Adipose tissue (tissue), 3 donors: ENCODE measurements around the gene EXT2. TPM values are rescaled to one million over a fixed set of nuclear protein-coding genes. Genes with fewer than 3 reads are reported as not detected.
A peak's percentile ranks its signal among the peaks of the same experiment; 100 is the strongest.

ENCODE experiments used
- H3K27ac ChIP-seq: one replicate; pipeline ENCODE4 v1.5.1; 2013; ENCODE audit warnings: low read depth, low read length
- WGBS, 3 donors: extraction: QIAGEN DNeasy Blood & Tissue Kit; methylation state at CpG; one replicate each; pipeline ENCODE4 v1.1.7; 2013; 5-methylcytosine and 5-hydroxymethylcytosine counted together
- polyA plus RNA-seq, 3 donors: library from polyadenylated mRNA; stranded (reverse); fragments of 200-250 nt; gene quantifications; one replicate each; pipeline ENCODE4 v1.2.3, GENCODE V29; 2013
- donor health status: healthy with polysubstance abuse.
- donor health status: Bipolar disorder and iron deficiency.
- donor health status: healthy.

The EXT2 gene
- 10 to 100 TPM; 18.6 to 33.6 (median 20.7) TPM for polyA plus RNA-seq

DNA sequence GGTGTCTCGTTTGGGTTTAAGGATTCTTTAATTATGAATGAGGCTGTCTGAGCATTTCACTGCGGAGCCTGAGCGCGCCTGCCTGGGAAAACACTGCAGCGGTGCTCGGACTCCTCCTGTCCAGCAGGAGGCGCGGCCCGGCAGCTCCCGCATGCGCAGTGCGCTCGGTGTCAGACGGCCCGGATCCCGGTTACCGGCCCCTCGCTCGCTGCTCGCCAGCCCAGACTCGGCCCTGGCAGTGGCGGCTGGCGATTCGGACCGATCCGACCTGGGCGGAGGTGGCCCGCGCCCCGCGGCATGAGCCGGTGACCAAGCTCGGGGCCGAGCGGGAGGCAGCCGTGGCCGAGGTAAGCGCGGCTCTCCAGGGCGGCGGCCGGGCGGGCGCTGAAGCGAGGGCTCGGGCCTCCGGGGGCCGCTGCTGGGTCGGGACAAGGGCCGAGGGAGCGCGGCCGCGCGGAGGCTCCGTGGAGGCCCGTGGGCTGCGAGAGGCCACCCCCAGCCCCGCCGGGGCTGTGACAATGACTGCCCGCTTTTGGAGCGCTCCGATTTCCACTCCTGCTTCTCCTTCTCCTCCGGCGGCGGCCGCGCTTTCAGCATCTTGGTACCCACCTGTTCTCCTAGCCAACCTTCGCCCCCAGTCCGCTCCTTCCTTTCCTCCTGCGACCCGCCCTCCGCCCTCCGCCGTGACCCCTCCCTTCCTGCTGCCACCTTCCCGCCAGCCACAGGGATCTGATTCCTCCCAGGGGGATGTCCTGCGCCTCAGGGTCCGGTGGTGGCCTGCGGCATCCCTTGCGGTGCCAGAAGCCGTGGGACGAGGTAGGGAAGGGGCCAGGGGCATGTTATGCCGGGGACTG lies at the start of gene EXT2:
EXT2 (plus strand) TSS at position 173 of the 854 bp plus-strand sequence. CDS start 12,035 bp downstream, outside the sequence.
- 0% methylated on average over 63 to 83 of the region's 83 CpGs for WGBS, 3 donors
- H3K27ac ChIP-seq: no peak within 1 kb of the TSS

- H3K27ac ChIP-seq: no peak overlapping the region
- 75 to 85% (median 80%) methylated on average over 2 of the region's 2 CpGs for WGBS, 3 donors
Measured at GRCh38 chr11:44046182-44046581, 49.3 kb upstream of the EXT2 start.

DNA sequence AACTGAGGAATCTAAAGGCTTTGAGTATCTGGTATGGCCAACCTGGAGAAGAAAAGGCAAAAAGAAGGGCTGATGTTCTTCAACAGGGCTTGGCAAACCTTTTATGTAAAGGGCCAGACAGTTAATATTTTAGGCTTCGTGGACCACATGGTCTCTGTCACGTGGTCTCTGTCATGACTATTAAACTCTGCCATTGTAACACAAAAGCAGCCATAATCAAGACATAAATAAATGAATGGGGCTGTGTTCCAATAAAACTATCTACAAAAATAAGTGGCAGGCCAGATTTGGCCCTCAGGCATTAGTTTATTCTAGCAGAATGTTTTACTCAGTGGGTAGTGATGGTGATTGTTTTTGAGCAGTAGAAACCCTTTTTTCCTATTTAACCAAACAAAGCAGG lies 48.2 kb upstream of the EXT2 start:
- H3K27ac ChIP-seq: no peak overlapping the region
- 70 to 89% (median 79%) methylated on average over 2 of the region's 2 CpGs for WGBS, 3 donors

GRCh38 chr11:44047931-44048431 lies 47.5 kb upstream of the EXT2 start, which contains the start of gene ACCSL:
Gene ACCSL (plus strand): TSS chr11:44047981. CDS start chr11:44048037, 56 bp downstream.
- H3K27ac ChIP-seq: no peak within 1 kb of the TSS
- WGBS, 3 donors: 80 to 86% (median 83%) methylated on average over 12 of the region's 12 CpGs

- no peak overlapping the region for H3K27ac ChIP-seq
- WGBS, 3 donors: 74 to 87% (median 83%) methylated on average over 3 of the region's 3 CpGs
Measured at GRCh38 chr11:44049832-44050231, 45.6 kb upstream of the EXT2 start.

- 90 to 92% (median 90%) methylated on average over 4 of the region's 4 CpGs for whole genome bisulfite sequencing, 3 donors
Measured at GRCh38 chr11:44051171-44051570, 44.3 kb upstream of the EXT2 start.

GRCh38 chr11:44057340-44057739 lies 38.1 kb upstream of the EXT2 start:
- 71 to 75% (median 75%) methylated on average over 6 of the region's 6 CpGs for WGBS, 3 donors
- H3K27ac ChIP-seq: no peak overlapping the region

More at GRCh38 chr11:44051171-44051570, 44.3 kb upstream of the EXT2 start:
- H3K27ac ChIP-seq: no peak overlapping the region

- 55 to 91% (median 90%) methylated on average over 6 of the region's 6 CpGs for WGBS, 3 donors
- no peak overlapping the region for H3K27ac ChIP-seq
Measured at GRCh38 chr11:44058275-44058674, 37.2 kb upstream of the EXT2 start.

DNA sequence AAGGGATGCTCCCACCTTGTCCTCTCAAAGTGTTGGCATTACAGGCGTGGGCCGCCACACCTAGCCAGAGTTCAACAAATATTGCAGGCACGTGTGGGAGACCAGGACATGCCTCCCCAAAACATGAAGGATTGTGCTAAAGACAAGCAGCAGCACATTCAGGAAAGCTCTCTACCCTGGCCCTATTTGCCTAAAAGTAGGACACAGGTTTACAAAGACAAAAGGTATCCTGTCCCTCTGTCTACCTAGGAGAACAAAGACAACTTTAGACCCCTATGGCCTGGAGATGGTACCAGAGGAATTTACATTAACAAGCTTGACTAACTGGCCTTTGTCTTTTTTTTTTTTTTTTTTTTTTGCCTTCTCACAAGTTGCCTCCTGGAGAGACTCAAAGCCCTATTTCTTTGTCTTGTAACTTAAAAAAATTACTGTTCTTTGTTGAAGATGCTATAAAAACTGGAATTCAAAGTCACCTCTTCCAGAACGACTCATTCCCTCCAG lies 30.3 kb upstream of the EXT2 start:
- 62 to 75% (median 71%) methylated on average over 4 of the region's 4 CpGs for WGBS, 3 donors
- H3K27ac ChIP-seq: no peak overlapping the region

DNA sequence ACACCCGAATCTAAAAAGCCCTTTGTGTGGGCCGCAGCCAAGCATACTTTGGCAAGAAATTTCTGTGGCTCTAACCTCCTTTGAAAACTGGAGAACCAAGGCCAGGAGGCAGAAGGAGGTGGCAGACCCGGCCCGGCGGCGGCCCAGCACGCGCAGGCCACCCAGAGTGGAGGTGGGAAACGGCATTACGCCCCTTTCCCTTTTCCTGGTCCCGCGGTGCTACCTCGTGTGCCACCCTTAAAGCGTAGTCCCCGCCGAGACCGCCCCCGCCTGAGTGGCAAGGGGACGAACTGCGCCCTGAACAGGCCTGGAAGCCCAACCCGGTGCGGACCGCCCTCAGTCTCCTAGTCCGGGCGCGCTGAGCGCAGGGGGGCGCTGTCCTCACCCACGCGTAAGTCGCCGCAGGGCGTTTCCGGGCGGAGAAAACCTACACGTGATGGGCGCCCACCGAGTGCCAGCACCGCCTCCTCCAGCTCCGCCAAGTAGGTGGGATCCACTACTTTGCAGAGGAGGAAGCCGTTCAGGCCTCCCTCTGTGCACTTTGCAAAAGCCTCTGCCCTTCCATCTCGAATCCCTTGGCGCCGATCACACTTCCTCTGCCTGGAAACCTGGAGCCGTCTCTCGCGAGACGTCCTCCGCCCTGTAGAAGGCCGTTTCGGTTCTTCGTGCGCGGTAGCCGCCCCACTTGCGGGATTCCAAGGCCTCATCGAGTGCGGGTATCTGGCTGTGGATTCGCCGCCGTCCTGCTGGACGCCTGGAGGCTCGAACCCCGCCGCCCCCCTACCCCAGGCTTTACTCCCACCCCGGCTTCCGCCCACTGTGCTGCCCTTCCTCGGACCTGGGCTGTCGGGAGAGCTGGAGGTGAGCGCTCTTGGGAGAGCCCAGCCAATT lies 29.4 kb upstream of the EXT2 start, which contains the start of gene ACCS:
ACCS (plus strand) TSS at position 430 of the 891 bp plus-strand sequence. CDS start 1,358 bp downstream, outside the sequence.
- H3K27ac ChIP-seq: peak within 1 kb of the TSS; percentile 91
- 1% methylated on average over 54 to 70 of the region's 70 CpGs for WGBS, 3 donors

DNA sequence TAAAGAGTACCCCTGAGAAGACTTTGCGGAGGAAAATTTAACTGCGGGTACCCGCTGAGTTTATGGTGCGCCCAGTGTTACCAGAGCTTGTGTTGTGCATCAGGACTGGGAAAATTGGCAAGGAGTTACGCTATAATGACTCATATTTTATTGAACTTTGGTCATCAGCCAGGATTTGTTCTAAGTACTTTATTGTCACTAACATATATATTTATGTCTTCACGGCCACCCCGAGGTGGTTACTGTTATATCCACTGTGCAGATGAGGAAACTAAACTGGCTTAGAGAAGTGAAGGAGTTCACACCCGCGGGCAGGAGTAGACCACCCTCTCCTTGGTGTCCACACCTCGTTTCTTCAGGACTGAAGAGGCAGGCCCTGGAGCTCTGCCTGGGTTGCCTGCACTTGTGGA lies 28.7 kb upstream of the EXT2 start:
- 10 to 26% (median 23%) methylated on average over 10 of the region's 10 CpGs for WGBS, 3 donors

GRCh38 chr11:44067266-44067665 lies 28.2 kb upstream of the EXT2 start:
- no peak overlapping the region for H3K27ac ChIP-seq
- 34 to 74% (median 52%) methylated on average over 5 of the region's 5 CpGs for WGBS, 3 donors

More for the DNA sequence above, 28.7 kb upstream of the EXT2 start:
- peak overlapping the region; percentile 15 for H3K27ac ChIP-seq

DNA sequence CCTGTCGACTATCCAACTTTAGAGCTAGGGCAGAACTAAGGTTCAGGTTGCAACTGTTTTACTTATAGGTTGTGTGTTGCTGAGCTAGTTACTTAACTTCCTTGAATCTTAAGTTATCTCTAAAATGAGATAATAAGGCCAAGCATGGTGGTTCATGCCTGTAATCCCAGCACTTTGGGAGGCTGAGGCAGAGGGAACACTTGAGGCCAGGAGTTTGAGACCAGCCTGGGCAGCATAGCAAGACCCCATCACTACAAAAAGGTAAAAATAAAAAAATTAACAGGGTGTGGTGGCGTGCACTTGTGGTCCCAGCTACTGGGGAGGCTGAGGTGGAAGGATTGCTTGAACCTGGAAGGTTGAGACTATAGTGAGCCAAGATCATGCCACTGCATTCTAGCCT lies 27.3 kb upstream of the EXT2 start:
- 92 to 98% (median 96%) methylated on average over 2 of the region's 2 CpGs for WGBS, 3 donors
- H3K27ac ChIP-seq: no peak overlapping the region

DNA sequence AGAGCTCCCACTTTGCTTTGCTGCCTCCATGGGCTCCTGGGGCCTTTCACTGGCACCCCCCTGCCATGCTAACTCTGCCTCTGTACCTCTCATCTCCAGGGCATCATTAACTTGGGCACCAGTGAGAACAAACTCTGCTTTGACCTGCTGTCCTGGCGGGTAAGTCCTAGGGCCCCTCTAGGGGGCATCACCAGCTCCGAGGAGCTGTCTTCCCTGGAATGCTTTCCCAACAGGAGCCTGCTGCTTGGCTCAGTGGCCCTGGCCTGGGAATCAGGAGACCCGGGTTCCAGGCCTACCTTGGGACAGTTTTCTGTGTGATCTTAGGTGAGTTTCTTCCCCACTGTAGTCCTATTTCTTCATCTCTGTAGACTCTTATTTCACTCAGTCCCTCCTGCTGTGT lies 24.3 kb upstream of the EXT2 start:
- WGBS, 3 donors: 80 to 94% (median 81%) methylated on average over 3 of the region's 3 CpGs
- H3K27ac ChIP-seq: no peak overlapping the region

DNA sequence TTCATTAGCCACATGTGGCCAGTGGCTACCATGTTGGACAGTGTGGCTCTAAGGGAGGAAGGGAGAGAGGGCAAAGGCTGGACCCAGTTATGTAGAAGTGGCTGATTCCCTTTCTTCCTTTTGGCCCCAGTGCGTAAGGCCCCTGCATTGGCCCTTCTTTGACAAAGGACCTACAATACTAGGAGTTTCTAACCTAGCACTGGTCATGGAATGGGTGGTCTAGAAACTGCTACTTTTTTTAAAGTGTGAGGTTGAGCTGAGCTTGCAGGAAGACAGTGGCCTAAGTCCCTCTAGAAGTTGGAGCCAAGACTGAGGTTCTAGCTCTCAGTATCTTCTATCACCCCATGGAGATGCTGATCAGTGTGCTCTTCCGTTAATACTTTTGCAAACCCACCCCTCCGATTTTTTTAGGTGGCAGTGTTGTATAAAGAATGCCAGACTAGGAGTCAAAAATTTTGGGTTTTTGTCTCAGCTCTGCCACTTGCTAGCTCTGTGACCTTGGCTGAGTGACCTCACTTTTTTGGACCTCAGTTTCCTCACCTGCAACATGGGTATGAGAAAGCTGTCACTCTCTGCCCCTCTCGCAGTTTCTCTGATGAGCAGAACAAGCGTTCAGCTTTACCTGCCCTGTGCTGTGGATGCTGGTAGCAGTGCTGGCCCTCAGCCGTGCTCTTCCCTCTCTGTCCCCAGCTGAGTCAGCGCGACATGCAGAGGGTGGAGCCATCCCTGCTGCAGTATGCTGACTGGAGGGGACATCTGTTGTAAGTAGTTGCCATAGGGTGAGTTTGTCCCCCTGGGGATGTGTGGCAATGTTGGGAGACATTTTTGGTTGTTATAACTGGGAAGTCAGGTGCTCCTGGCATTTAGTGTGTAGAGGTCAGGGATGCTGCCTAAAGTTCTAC lies 22.5 kb upstream of the EXT2 start:
- no peak overlapping the region for H3K27ac ChIP-seq
- 90 to 95% (median 93%) methylated on average over 8 of the region's 8 CpGs for WGBS, 3 donors

DNA sequence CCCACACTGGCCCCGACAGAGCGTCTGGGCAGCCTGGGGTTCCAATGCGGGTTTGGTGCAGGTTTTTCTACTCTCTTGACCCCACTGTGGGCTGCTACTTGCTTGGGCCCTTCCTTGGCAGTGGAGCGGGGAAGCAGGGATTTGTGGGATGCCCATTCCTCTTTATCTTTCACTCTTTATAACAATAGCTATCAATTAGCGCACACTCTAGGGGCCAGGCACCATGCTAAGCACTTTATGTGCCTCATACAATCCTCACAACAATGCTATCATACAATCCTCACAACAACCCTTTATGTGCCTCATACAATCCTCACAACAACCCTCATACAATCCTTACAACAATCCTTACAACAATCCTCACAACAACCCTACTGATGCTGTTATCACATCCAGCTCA lies 16.7 kb upstream of the EXT2 start:
- H3K27ac ChIP-seq: no peak overlapping the region
- WGBS, 3 donors: 89 to 96% (median 95%) methylated on average over 5 of the region's 5 CpGs

DNA sequence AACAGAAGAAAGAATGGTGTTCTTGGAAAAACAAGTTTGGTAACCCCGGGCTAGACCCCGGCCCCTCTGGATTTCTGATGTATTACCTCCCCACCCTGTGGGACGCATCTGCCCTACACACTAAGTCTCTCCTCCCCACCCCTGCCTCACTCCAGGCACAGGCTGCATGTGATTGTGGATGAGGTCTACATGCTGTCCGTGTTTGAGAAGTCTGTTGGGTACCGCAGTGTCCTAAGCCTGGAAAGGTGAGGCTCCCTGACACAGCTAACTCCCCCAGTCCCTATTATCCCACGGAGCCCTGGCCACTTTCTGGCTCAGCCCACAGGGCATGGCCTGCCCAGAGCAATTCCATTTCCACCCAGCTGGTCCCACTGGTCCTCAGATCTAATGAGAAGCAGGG lies 16.1 kb upstream of the EXT2 start:
- 85 to 94% (median 92%) methylated on average over 6 of the region's 6 CpGs for WGBS, 3 donors
- no peak overlapping the region for H3K27ac ChIP-seq

- H3K27ac ChIP-seq: no peak overlapping the region
- 88 to 99% (median 91%) methylated on average over 9 of the region's 9 CpGs for WGBS, 3 donors
Measured at GRCh38 chr11:44080951-44081350, 14.5 kb upstream of the EXT2 start.
